IgD-negative memory B cell (primary cell): ENCODE data around the gene GMDS. TPM values are rescaled to one million over a fixed set of nuclear protein-coding genes. Genes with fewer than 3 reads are reported as not detected.

ENCODE experiments used
- H3K27ac Mint-ChIP-seq, 3 donors: one replicate each; pipeline ENCODE4 v1.8.0; 2020 to 2022; ENCODE audit warnings: mild to moderate bottlenecking in 3 of 3, mixed read lengths in 3 of 3, moderate library complexity in 1 of 3
- H3K27me3 Mint-ChIP-seq: one replicate; pipeline ENCODE4 v1.8.0; 2021; ENCODE audit warnings: mixed read lengths
- H3K36me3 Mint-ChIP-seq: one replicate; pipeline ENCODE4 v1.8.0; 2020; ENCODE audit warnings: mild to moderate bottlenecking, mixed read lengths
- H3K4me1 Mint-ChIP-seq, 3 donors: one replicate each; pipeline ENCODE4 v1.8.0; 2020 to 2022; ENCODE audit warnings: mixed read lengths in 3 of 3, mild to moderate bottlenecking in 1 of 3
- H3K4me3 Mint-ChIP-seq, 4 donors: one replicate each; pipeline ENCODE4 v1.8.0; 2020 to 2022; ENCODE audit warnings: mild to moderate bottlenecking in 4 of 4, mixed read lengths in 4 of 4, moderate library complexity in 3 of 4
- H3K9me3 Mint-ChIP-seq, 3 donors: one replicate each; pipeline ENCODE4 v1.8.0; 2020 to 2021; ENCODE audit warnings: mixed read lengths in 3 of 3, mild to moderate bottlenecking in 1 of 3
- polyA plus RNA-seq: library from polyadenylated mRNA; unstranded; fragments of 300-500 nt; fragmentation: Illumina TruSeq; gene quantifications from one replicate; pipeline ENCODE4 v1.2.3, GENCODE V29; 2021

Gene GMDS
- polyA plus RNA-seq, 1 donor from 2014 or later, result 17.0 TPM

DNA sequence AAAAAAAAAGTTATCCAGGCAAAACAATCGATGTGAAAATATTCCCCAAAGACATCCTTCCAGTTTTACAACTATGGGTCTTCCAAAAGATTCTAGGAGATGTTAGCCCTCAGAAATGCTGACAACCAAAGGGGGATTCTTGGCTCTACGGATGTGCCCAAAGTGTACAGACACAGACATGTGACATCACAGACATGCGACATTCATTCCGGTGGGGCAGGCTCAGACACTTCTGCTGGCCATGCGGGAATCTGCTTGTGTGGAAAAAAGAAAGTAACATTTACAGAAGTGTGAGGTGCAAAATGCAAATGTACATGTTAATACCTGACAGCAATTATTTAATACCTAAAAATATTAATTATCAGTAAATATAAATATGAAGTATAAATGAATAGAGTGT is 367.1 kb downstream of the GMDS start:
- Mint-ChIP-seq H3K9me3 (no peaks in the 10 kb centered on the region), H3K27me3 (no peaks in the 10 kb centered on the region), H3K4me1 (peaks cover 0 to 1% (median 0%) of the 10 kb centered on the region in 3 donors), H3K36me3 (peaks cover 5% of the 10 kb centered on the region), H3K4me3 (no peak overlapping the region), H3K27ac (no peak overlapping the region)

- Mint-ChIP-seq H3K9me3 (no peaks in the 10 kb centered on the region), H3K4me1 (peaks cover 13 to 14% (median 14%) of the 10 kb centered on the region in 3 donors), H3K36me3 (peaks cover 7% of the 10 kb centered on the region), H3K27me3 (peaks cover 1% of the 10 kb centered on the region), H3K4me3 (no peak overlapping the region), H3K27ac (no peak overlapping the region)
These were observed 371.6 kb downstream of the GMDS start for GRCh38 chr6:1873781-1874180.

- no peak overlapping the region for H3K27ac Mint-ChIP-seq
- peaks cover 13 to 16% (median 16%) of the 10 kb centered on the region in 3 donors for H3K4me1 Mint-ChIP-seq
- H3K27me3 Mint-ChIP-seq, result peaks cover 1% of the 10 kb centered on the region
- H3K4me3 Mint-ChIP-seq, result no peak overlapping the region
- H3K36me3 Mint-ChIP-seq, result peaks cover 6% of the 10 kb centered on the region
- H3K9me3 Mint-ChIP-seq, result no peaks in the 10 kb centered on the region
These were observed 372.7 kb downstream of the GMDS start for GRCh38 chr6:1872649-1873131.

DNA sequence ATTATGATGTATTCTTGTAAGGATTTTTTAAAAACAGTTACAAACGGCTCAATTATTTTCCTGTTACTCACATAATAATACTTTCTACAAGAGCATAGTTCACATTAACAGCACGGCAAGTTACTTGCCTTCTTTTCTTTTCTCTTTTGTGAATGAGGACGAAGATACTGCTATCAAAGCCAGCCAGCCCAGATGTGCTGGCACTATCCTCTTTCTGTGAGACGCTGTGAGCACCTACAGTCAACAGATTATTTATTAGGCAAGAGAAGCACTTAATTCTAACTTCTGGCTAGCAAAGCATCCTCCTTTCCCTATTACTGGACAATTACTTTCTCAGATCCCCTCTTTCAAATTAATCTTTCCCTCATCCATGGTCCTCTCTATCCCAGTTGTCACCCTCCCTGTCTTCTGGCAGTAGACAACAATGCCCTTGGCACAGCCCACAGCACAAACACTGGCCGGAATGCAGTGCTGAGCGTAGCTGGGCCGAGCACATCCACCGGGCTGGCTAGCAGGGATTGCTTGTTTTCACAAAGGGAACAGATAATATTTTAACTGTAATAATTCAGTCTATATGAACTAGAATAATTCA is 373.6 kb downstream of the GMDS start:
- H3K27ac Mint-ChIP-seq, result no peak overlapping the region
- peaks cover 15 to 16% (median 16%) of the 10 kb centered on the region in 3 donors for H3K4me1 Mint-ChIP-seq
- no peaks in the 10 kb centered on the region for H3K9me3 Mint-ChIP-seq
- peaks cover 1% of the 10 kb centered on the region for H3K27me3 Mint-ChIP-seq
- H3K36me3 Mint-ChIP-seq, result peaks cover 6% of the 10 kb centered on the region
- H3K4me3 Mint-ChIP-seq, result no peak overlapping the region

DNA sequence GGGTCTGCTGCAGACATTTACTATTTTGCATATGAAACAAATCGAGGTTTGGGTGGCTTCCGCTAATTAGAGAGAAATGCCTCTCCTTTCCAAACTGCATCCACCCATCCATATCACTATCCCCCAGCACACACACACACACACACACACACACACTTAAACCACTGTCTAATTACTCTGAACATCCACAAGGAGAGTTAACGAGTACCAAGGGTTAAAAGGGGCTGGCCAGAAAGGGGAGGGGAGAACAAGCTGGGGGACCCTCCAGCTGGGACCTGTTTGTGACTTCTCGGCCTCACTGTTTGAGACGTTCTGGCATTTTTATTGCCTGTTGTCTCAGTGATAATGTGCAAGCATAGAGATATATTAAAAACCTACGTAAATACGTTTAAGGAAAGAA is 374.5 kb downstream of the GMDS start:
- Mint-ChIP-seq H3K4me1 (peaks cover 15 to 16% (median 16%) of the 10 kb centered on the region in 3 donors), H3K9me3 (no peaks in the 10 kb centered on the region), H3K27ac (no peak overlapping the region), H3K36me3 (peaks cover 2% of the 10 kb centered on the region), H3K4me3 (no peak overlapping the region), H3K27me3 (peaks cover 1% of the 10 kb centered on the region)

- Mint-ChIP-seq H3K4me1 (peaks cover 15 to 16% (median 16%) of the 10 kb centered on the region in 3 donors), H3K4me3 (no peak overlapping the region), H3K27me3 (peaks cover 1% of the 10 kb centered on the region)
These were observed 375.2 kb downstream of the GMDS start for GRCh38 chr6:1870251-1870650.

GRCh38 chr6:1869769-1870168 is 375.6 kb downstream of the GMDS start:
- no peaks in the 10 kb centered on the region for H3K9me3 Mint-ChIP-seq
- peak overlapping the region in 1 of 4 donors; percentile 23 for H3K4me3 Mint-ChIP-seq
- peaks cover 1% of the 10 kb centered on the region for H3K27me3 Mint-ChIP-seq
- H3K27ac Mint-ChIP-seq, result peak overlapping the region in 1 of 3 donors; percentile 8
- H3K4me1 Mint-ChIP-seq, result peaks cover 15 to 16% (median 16%) of the 10 kb centered on the region in 3 donors
- peaks cover 2% of the 10 kb centered on the region for H3K36me3 Mint-ChIP-seq

More at GRCh38 chr6:1870251-1870650, 375.2 kb downstream of the GMDS start:
- peak overlapping the region in 1 of 3 donors; percentile 8 for H3K27ac Mint-ChIP-seq
- H3K36me3 Mint-ChIP-seq, result peaks cover 2% of the 10 kb centered on the region
- H3K9me3 Mint-ChIP-seq, result no peaks in the 10 kb centered on the region

DNA sequence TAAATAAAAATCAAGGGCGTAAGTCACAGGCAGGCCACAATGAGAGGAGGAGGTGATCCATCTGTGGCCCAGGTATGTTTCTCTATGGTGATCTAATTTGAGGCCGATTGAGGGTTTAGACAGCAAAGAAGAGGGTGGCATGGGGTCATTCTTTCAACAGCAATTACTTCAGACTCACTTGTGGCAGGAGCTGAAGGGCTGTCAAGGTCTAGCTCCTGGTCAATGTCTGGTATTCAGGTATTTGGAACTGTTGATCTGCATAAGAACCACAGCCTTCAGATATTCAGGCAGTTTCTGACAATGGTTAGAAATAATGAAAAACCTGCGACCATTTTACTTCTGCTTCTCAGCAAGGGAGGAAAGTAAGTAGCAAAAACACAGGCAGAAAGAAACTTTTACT is 376.1 kb downstream of the GMDS start:
- Mint-ChIP-seq H3K27ac (peak overlapping the region in 2 of 3 donors; percentile 1 to 8), H3K36me3 (peaks cover 2% of the 10 kb centered on the region), H3K9me3 (no peaks in the 10 kb centered on the region), H3K4me1 (peaks cover 15 to 16% (median 16%) of the 10 kb centered on the region in 3 donors), H3K4me3 (peak overlapping the region in 3 of 4 donors; percentile 4 to 84 (median 63)), H3K27me3 (peaks cover 1% of the 10 kb centered on the region)

GRCh38 chr6:1868561-1869261 is 376.7 kb downstream of the GMDS start:
- Mint-ChIP-seq H3K4me3 (peak overlapping the region in 3 of 4 donors; percentile 4 to 84 (median 63)), H3K36me3 (peaks cover 2% of the 10 kb centered on the region), H3K4me1 (peaks cover 15 to 16% (median 16%) of the 10 kb centered on the region in 3 donors), H3K27me3 (peaks cover 1% of the 10 kb centered on the region), H3K9me3 (no peaks in the 10 kb centered on the region), H3K27ac (peak overlapping the region in 2 of 3 donors; percentile 1 to 8)

- peaks cover 2% of the 10 kb centered on the region for H3K36me3 Mint-ChIP-seq
- H3K27ac Mint-ChIP-seq, result no peak overlapping the region
- H3K27me3 Mint-ChIP-seq, result peaks cover 1% of the 10 kb centered on the region
These were observed 378.2 kb downstream of the GMDS start for GRCh38 chr6:1867197-1867596.

DNA sequence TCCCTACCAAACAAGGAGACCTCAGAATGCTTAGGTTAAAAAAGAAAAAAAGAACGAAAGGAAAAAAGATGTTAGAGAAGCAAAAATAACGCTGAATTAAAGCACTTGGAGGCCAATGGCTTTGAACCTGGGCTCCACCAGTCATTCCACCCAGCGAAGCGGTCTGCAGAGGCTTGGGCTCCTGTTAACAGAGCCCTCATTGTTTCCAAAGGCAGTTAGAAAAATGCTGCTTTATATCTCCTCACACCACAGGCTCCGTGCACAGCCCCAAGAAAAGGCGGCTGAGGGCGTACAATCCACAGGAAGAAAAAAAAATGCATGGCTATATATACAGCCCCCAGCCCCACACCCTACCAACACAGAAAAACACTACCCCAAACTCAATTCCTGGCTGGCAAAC is 379.8 kb downstream of the GMDS start:
- Mint-ChIP-seq H3K27me3 (no peaks in the 10 kb centered on the region), H3K4me1 (peaks cover 15 to 21% (median 21%) of the 10 kb centered on the region in 3 donors), H3K9me3 (no peaks in the 10 kb centered on the region), H3K4me3 (no peak overlapping the region), H3K36me3 (peaks cover 5% of the 10 kb centered on the region), H3K27ac (no peak overlapping the region)

More at GRCh38 chr6:1867197-1867596, 378.2 kb downstream of the GMDS start:
- Mint-ChIP-seq H3K4me3 (no peak overlapping the region), H3K4me1 (peaks cover 15 to 16% (median 16%) of the 10 kb centered on the region in 3 donors), H3K9me3 (no peaks in the 10 kb centered on the region)

DNA sequence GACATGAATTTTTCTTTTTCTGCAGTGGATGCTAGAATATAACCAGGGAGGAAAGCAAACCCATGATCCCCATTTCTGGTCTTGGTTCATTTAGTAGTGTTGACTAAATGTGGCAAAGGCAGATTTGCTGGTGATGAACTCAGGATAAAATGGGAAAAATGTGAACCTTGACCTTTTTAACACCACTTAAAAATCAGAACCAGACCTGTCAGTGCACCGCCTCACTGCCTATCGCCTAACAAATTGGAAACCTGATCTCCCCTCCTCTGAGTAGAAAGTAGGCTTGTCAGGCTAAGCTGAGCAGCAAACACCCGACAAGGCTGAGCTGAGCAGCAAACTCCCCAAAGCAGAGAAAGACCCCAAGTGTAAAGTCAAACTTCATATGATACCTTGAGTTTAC is 380.9 kb downstream of the GMDS start:
- no peak overlapping the region for H3K27ac Mint-ChIP-seq
- no peak overlapping the region for H3K4me3 Mint-ChIP-seq
- no peaks in the 10 kb centered on the region for H3K9me3 Mint-ChIP-seq

GRCh38 chr6:1862411-1862810 is 383.0 kb downstream of the GMDS start:
- H3K36me3 Mint-ChIP-seq, result peaks cover 3% of the 10 kb centered on the region
- H3K9me3 Mint-ChIP-seq, result no peaks in the 10 kb centered on the region
- H3K4me3 Mint-ChIP-seq, result no peak overlapping the region
- peaks cover under 1 to 7% (median 7%) of the 10 kb centered on the region in 3 donors for H3K4me1 Mint-ChIP-seq
- H3K27ac Mint-ChIP-seq, result no peak overlapping the region
- H3K27me3 Mint-ChIP-seq, result no peaks in the 10 kb centered on the region

More for the DNA sequence above, 380.9 kb downstream of the GMDS start:
- Mint-ChIP-seq H3K36me3 (peaks cover 3% of the 10 kb centered on the region), H3K27me3 (no peaks in the 10 kb centered on the region), H3K4me1 (peaks cover 10 to 17% (median 14%) of the 10 kb centered on the region in 3 donors)

- Mint-ChIP-seq H3K27me3 (no peaks in the 10 kb centered on the region), H3K9me3 (no peaks in the 10 kb centered on the region), H3K27ac (peak overlapping the region in 2 of 3 donors; percentile 9 to 47), H3K36me3 (peaks cover 3% of the 10 kb centered on the region), H3K4me1 (peaks cover 12 to 20% (median 12%) of the 10 kb centered on the region in 3 donors), H3K4me3 (peak overlapping the region in 1 of 4 donors; percentile 54)
These were observed 384.6 kb downstream of the GMDS start for GRCh38 chr6:1860756-1861348.

- Mint-ChIP-seq H3K36me3 (peaks cover 3% of the 10 kb centered on the region), H3K27me3 (peaks cover 1% of the 10 kb centered on the region), H3K4me3 (no peak overlapping the region), H3K27ac (no peak overlapping the region), H3K9me3 (no peaks in the 10 kb centered on the region), H3K4me1 (peaks cover 12 to 22% (median 12%) of the 10 kb centered on the region in 3 donors)
These were observed 386.5 kb downstream of the GMDS start for GRCh38 chr6:1858859-1859258.
